GM23248 (cell line): Measurements from ENCODE around the gene EDAR. TPM values are rescaled to one million over a fixed set of nuclear protein-coding genes. Genes with fewer than 3 reads are reported as not detected.

Source experiments
- DNase-seq: peaks from one replicate; pipeline ENCODE4 v3.0.0-alpha.2; 2015
- H2AFZ ChIP-seq: fragments of 200-600 bp; sonication (generic); 2 replicates; pipeline ENCODE4 v1.6.1; 2016; ENCODE audit warnings: antibody characterized with exemption
- H3F3A ChIP-seq: fragments of 200-600 bp; sonication (generic); 2 replicates; pipeline ENCODE4 v1.6.1; 2016; ENCODE audit warnings: mild to moderate bottlenecking, antibody characterized with exemption, mixed run types; ENCODE audit not compliant: insufficient read depth
- H3K27ac ChIP-seq: fragments of 200-600 bp; sonication (generic); 2 replicates; pipeline ENCODE4 v1.5.1; 2016; ENCODE audit warnings: mild to moderate bottlenecking
- H3K27me3 ChIP-seq: fragments of 200-600 bp; sonication (generic); replicated peaks from 2 replicates; pipeline ENCODE4 v1.6.1; 2016; ENCODE audit warnings: mild to moderate bottlenecking; ENCODE audit not compliant: insufficient read depth
- H3K36me3 ChIP-seq: fragments of 200-600 bp; sonication (generic); 2 replicates; pipeline ENCODE4 v1.6.1; 2016; ENCODE audit warnings: low read depth, mild to moderate bottlenecking
- H3K4me1 ChIP-seq: fragments of 200-600 bp; sonication (generic); 2 replicates; pipeline ENCODE4 v1.6.1; 2016; ENCODE audit warnings: mild to moderate bottlenecking; ENCODE audit not compliant: insufficient read depth
- H3K4me2 ChIP-seq: fragments of 200-600 bp; sonication (generic); one replicate; pipeline ENCODE4 v1.6.1; 2016; ENCODE audit warnings: mild to moderate bottlenecking; ENCODE audit not compliant: unreplicated experiment
- H3K4me3 ChIP-seq: fragments of 200-600 bp; sonication (generic); 2 replicates; pipeline ENCODE4 v1.5.1; 2016; ENCODE audit warnings: mild to moderate bottlenecking
- H3K79me2 ChIP-seq: fragments of 200-600 bp; sonication (generic); 2 replicates; pipeline ENCODE4 v1.6.1; 2016; ENCODE audit warnings: mild to moderate bottlenecking; ENCODE audit not compliant: insufficient read depth
- H3K9ac ChIP-seq: fragments of 200-600 bp; sonication (generic); 2 replicates; pipeline ENCODE4 v1.6.1; 2016; ENCODE audit warnings: mild to moderate bottlenecking
- H3K9me2 ChIP-seq: fragments of 200-600 bp; sonication (generic); 2 replicates; pipeline ENCODE4 v1.6.1; 2016; ENCODE audit warnings: mixed run types, mild to moderate bottlenecking, moderate library complexity; ENCODE audit not compliant: insufficient read depth
- H3K9me3 ChIP-seq: fragments of 200-600 bp; sonication (generic); one replicate; pipeline ENCODE4 v1.6.1; 2017; ENCODE audit warnings: low read depth
- H4K20me1 ChIP-seq: fragments of 200-600 bp; sonication (generic); 2 replicates; pipeline ENCODE4 v1.6.0; 2016; ENCODE audit not compliant: insufficient read depth
- EZH2 ChIP-seq: fragments of 200-600 bp; sonication (generic); IDR thresholded peaks from 2 replicates; pipeline ENCODE4 v1.6.1; 2018; ENCODE audit warnings: antibody characterized with exemption, mild to moderate bottlenecking; ENCODE audit not compliant: insufficient read depth, poor library complexity, severe bottlenecking
- EZH2phosphoT487 ChIP-seq: fragments of 200-600 bp; sonication (generic); IDR thresholded peaks from 2 replicates; pipeline ENCODE4 v1.6.1; 2018; ENCODE audit warnings: antibody characterized with exemption, moderate library complexity, mild to moderate bottlenecking, low read depth; ENCODE audit not compliant: insufficient read depth
- WGBS, 2 experiments: methylation state at CpG; one replicate each; pipeline ENCODE4 v1.1.6; 2015 to 2017; ENCODE audit warnings: low lambda C conversion rate in 2 of 2, low coverage in 1 of 2; ENCODE audit errors: missing lambda C conversion rate in 2 of 2; 5-methylcytosine and 5-hydroxymethylcytosine counted together
- in situ Hi-C: fragments of 300-500 bp; cut with MboI; formaldehyde crosslinking; loops from 2 replicates; pipeline ENCODE4 v1.15.0; 2020
- polyA plus RNA-seq: library from polyadenylated mRNA; unstranded; fragments of >200 nt; fragmentation: Nextera tagmentation; extraction: Ambion mirVana; gene quantifications from 2 replicates; pipeline ENCODE4 v1.2.1, GENCODE V29; 2016
- total RNA-seq: library from RNA; depleted of rRNA; stranded (reverse); fragments of >200 nt; shearing (Covaris generic); gene quantifications from 2 replicates; pipeline ENCODE4 v1.2.3, GENCODE V29; 2014

EDAR gene
- total and polyA plus RNA-seq, 2 experiments from 2014 or later, result not detected

DNA sequence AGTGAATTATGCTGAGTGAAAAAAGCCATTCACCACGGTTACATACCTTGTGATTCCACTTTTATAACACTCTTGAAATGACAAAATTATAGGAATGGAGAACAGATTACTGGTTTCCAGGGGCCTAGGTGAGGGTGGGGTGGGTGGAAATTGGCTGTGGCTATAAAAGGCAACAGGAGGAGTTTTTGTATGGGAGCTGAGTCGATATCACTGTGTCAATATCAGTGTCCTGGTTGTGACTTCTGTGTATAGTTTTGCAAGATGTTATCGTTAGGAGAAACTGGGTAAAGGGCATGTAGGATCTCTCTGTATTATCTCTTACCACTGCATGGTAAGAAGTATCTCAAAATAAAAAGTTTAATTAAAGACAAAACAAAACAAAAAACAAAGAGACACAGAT, 84.3 kb downstream of the EDAR start:
- Histone ChIP-seq H3K4me1 (no peaks in the 10 kb centered on the region), H3F3A (no peaks in the 10 kb centered on the region), H3K36me3 (no peaks in the 10 kb centered on the region), H3K27me3 (peaks cover 47% of the 10 kb centered on the region), H3K4me2 (no peak overlapping the region), H3K9ac (no peak overlapping the region), H3K79me2 (no peaks in the 10 kb centered on the region), H2AFZ (no peak overlapping the region), H3K27ac (no peak overlapping the region), H4K20me1 (no peaks in the 10 kb centered on the region), H3K4me3 (no peak overlapping the region), H3K9me2 (no peaks in the 10 kb centered on the region), H3K9me3 (no peaks in the 10 kb centered on the region)
- in situ Hi-C loops, result no loop called here
- no peak for DNase-seq
- WGBS, 2 experiments, result 37 to 40% methylated on average over 3 of the region's 3 CpGs
- TF ChIP-seq EZH2, result no peak
- no peak for TF ChIP-seq EZH2phosphoT487

DNA sequence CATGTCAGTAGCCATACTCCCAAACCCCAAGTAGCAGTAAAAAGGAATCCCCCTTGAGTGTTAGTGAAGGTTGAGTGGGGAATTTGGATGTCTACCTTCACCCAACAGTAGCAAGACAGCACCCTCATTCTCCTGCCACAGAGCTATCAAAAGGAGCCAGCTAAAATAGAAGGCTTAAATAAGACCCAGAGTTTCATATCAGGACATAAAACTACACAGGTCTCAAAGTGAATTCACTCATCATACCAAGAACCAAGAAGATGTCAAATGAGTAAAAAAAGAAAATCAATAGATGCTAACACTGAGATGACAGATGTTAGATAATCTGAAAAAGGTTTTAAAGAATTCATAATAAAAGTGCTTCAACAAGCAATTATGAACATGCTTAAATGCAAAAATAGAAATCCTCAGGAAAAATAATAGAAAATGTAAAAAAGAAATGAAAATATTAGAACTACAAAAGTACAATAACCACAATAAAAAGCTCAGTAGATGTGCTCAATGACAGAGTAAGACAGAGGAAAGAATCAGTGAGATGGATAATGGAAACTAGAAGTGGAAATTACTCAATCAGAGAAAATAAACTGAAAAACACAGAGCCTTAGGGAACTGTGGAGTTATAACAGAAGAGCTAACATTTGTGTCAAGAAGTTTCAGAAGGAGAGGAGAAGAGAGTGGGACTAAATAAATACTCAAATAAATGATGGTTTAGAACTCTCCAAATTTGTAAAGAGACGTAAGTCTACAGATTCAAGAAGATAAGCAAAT, 90.5 kb downstream of the EDAR start:
- no peak overlapping the region for H2AFZ ChIP-seq
- H3K9me2 ChIP-seq, result no peaks in the 10 kb centered on the region
- H3K4me2 ChIP-seq, result no peak overlapping the region
- no peaks in the 10 kb centered on the region for H3K79me2 ChIP-seq
- DNase-seq, result no peak
- H3K9me3 ChIP-seq, result no peaks in the 10 kb centered on the region
- no peaks in the 10 kb centered on the region for H3K4me1 ChIP-seq
- TF ChIP-seq EZH2 (no peak), EZH2phosphoT487 (no peak)
- 94 to 96% methylated on average over 1 of the region's 1 CpG for WGBS, 2 experiments
- no peaks in the 10 kb centered on the region for H3K36me3 ChIP-seq
- no peak overlapping the region for H3K4me3 ChIP-seq
- no peaks in the 10 kb centered on the region for H3F3A ChIP-seq
- peaks cover 16% of the 10 kb centered on the region; the same call in 1 of the 2 replicates for H3K27me3 ChIP-seq
- in situ Hi-C loops, result no loop called here
- H3K27ac ChIP-seq, result no peak overlapping the region
- no peak overlapping the region for H3K9ac ChIP-seq
- no peaks in the 10 kb centered on the region for H4K20me1 ChIP-seq

DNA sequence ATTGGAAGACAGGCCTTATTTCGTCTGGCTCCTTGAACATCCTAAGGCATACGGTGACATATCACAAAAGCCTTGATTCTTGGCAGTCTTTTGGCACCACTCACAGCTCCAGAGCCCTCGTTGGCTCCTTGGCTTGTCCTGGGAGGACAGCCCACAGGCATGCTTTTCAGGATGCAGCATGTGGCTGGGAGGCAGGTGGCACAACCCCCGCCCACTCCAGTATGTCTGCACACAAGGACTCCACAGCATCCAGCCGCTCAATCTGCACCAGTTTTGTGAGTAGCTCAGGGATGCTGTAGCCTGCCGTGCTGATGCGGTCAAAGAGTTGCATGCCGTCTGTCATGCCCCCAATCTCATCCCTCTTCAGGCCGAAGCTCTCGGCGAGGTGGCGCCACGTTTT, 92.3 kb downstream of the EDAR start:
- H3K9ac ChIP-seq, result no peak overlapping the region
- no peaks in the 10 kb centered on the region for H3K79me2 ChIP-seq
- no peak overlapping the region for H3K4me3 ChIP-seq
- no peak for DNase-seq
- no peaks in the 10 kb centered on the region for H3F3A ChIP-seq
- no peaks in the 10 kb centered on the region for H3K9me3 ChIP-seq
- H3K4me2 ChIP-seq, result no peak overlapping the region
- 85 to 88% methylated on average over 13 of the region's 13 CpGs for WGBS, 2 experiments
- no peaks in the 10 kb centered on the region for H3K9me2 ChIP-seq
- H3K27me3 ChIP-seq, result 0 out of 2 replicates have a peak, but pooled peaks cover 3% of the 10 kb centered on the region
- H3K36me3 ChIP-seq, result no peaks in the 10 kb centered on the region
- in situ Hi-C loops, result no loop called here
- no peak overlapping the region for H2AFZ ChIP-seq
- H4K20me1 ChIP-seq, result no peaks in the 10 kb centered on the region
- H3K4me1 ChIP-seq, result no peaks in the 10 kb centered on the region
- no peak overlapping the region for H3K27ac ChIP-seq
- TF ChIP-seq EZH2phosphoT487, result no peak
- TF ChIP-seq EZH2, result no peak

DNA sequence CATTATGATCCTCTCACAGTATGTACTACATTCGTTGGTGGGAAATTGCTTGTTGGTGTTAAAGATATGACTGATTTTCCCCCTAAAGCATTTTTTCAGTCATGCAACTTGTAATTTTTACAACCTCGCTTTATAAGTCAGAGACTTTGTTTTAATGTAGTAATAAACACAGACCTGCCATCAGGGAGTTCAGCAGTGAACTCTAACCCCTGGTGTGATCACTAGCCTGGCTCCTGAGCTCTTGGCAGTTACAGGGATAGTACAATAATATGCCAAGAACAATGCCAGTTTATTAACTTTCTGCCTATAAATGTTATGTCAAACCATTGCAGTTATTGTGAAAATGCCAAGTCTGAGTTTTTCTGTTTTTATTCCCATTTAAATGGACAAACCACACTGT, 93.8 kb downstream of the EDAR start:
- H3K9me2 ChIP-seq, result no peaks in the 10 kb centered on the region
- H4K20me1 ChIP-seq, result no peaks in the 10 kb centered on the region
- no peak overlapping the region for H2AFZ ChIP-seq
- TF ChIP-seq EZH2phosphoT487 (no peak), EZH2 (no peak)
- no peak overlapping the region for H3K4me3 ChIP-seq
- in situ Hi-C loops, result no loop called here
- no peak for DNase-seq
- H3K79me2 ChIP-seq, result no peaks in the 10 kb centered on the region
- H3K9me3 ChIP-seq, result no peaks in the 10 kb centered on the region
- H3K27me3 ChIP-seq, result 0 out of 2 replicates have a peak, but pooled peaks cover 3% of the 10 kb centered on the region
- WGBS, 2 experiments, result 93 to 96% methylated on average over 2 of the region's 2 CpGs
- H3K27ac ChIP-seq, result no peak overlapping the region
- no peaks in the 10 kb centered on the region for H3K36me3 ChIP-seq
- no peak overlapping the region for H3K9ac ChIP-seq
- no peaks in the 10 kb centered on the region for H3F3A ChIP-seq
- no peaks in the 10 kb centered on the region for H3K4me1 ChIP-seq
- no peak overlapping the region for H3K4me2 ChIP-seq
